HepG2 (cell line): Measurements from ENCODE around the gene SIGLEC10. TPM values are rescaled to one million over a fixed set of nuclear protein-coding genes. Genes with fewer than 3 reads are reported as not detected.

Experiments used
- ATF1 ChIP-seq: IDR thresholded peaks from 2 replicates; pipeline ENCODE4 v1.6.1; 2016; ENCODE audit warnings: mild to moderate bottlenecking, control low read depth
- GATAD1 ChIP-seq: IDR thresholded peaks from 2 replicates; pipeline ENCODE4 v1.6.1; 2016; ENCODE audit warnings: missing genetic modification reagents, missing compliant biosample characterization
- PPARG ChIP-seq: conservative IDR thresholded peaks from 2 replicates; pipeline ENCODE4 v1.6.1; 2016; ENCODE audit warnings: missing biosample characterization, missing genetic modification reagents
- TRIM24 ChIP-seq: sonication (generic); formaldehyde crosslinking; IDR thresholded peaks from 2 replicates; pipeline ENCODE4 v1.8.0; 2022; ENCODE audit warnings: mild to moderate bottlenecking, missing genetic modification reagents
- ZNF329 ChIP-seq: sonication (generic); formaldehyde crosslinking; IDR thresholded peaks from 2 replicates; pipeline ENCODE4 v1.9.0; 2021; ENCODE audit warnings: low read depth, mild to moderate bottlenecking, missing genetic modification reagents
- ZNF432 ChIP-seq: sonication (generic); formaldehyde crosslinking; IDR thresholded peaks from 2 replicates; pipeline ENCODE4 v1.5.0; 2020; ENCODE audit warnings: missing genetic modification reagents, mild to moderate bottlenecking, borderline replicate concordance
- ZNF543 ChIP-seq: sonication (generic); formaldehyde crosslinking; IDR thresholded peaks from 2 replicates; pipeline ENCODE4 v1.4.0; 2020; ENCODE audit warnings: mild to moderate bottlenecking, missing genetic modification reagents
- ZNF557 ChIP-seq: sonication (generic); formaldehyde crosslinking; IDR thresholded peaks from 2 replicates; pipeline ENCODE4 v1.4.0; 2020; ENCODE audit warnings: missing genetic modification reagents
- ZNF746 ChIP-seq: sonication (generic); formaldehyde crosslinking; IDR thresholded peaks from 2 replicates; pipeline ENCODE4 v1.8.0; 2022; ENCODE audit warnings: mild to moderate bottlenecking, missing genetic modification reagents
- polyA plus RNA-seq, 8 experiments: library from polyadenylated mRNA; depleted of rRNA in 3 of 8; stranded (reverse) in 7 of 8; unstranded in 1 of 8; fragments of >200 nt; fragmentation: Illumina TruSeq in 4 of 8; extraction: Trizol in 4 of 8; gene quantifications; 2 replicates each; pipeline versions ENCODE4 v1.2.1 to v1.2.3, GENCODE V29; 2011 to 2016; ENCODE audit warnings: low read depth in 4 of 8, missing spikeins in 1 of 8, mixed read lengths in 1 of 8; ENCODE audit not compliant: insufficient read depth in 1 of 8
- total RNA-seq, 5 experiments: library from RNA; depleted of rRNA; stranded (reverse); fragments of >200 nt; fragmentation: Illumina TruSeq; extraction: Trizol; gene quantifications; 2 replicates each; pipeline ENCODE4 v1.2.3, GENCODE V29; 2016; ENCODE audit warnings: low read depth in 1 of 5
- TF ChIP-seq, protein P1 (sequence below), 2 experiments: IDR thresholded peaks; 2 replicates each; pipeline ENCODE4 v1.6.1; 2011 to 2012; ENCODE audit warnings: low read length in 2 of 2, borderline replicate concordance in 1 of 2, low read depth in 1 of 2, mild to moderate bottlenecking in 1 of 2, moderate library complexity in 1 of 2
- TF ChIP-seq, protein P2 (sequence below): sonication (generic); formaldehyde crosslinking; IDR thresholded peaks from 2 replicates; pipeline ENCODE4 v1.4.0; 2020; ENCODE audit warnings: low read depth, mild to moderate bottlenecking, missing genetic modification reagents
- TF ChIP-seq, protein P3 (sequence below), 2 experiments: fragments of 450-650 bp in 1 of 2; sonication (generic) in 1 of 2; formaldehyde crosslinking in 1 of 2; IDR thresholded peaks; 2 replicates each; pipeline versions ENCODE4 v1.6.1 to v1.8.0; 2016 to 2022; ENCODE audit warnings: antibody characterized with exemption in 1 of 2, mild to moderate bottlenecking in 1 of 2, missing genetic modification reagents in 1 of 2

Gene SIGLEC10
- total and polyA plus RNA-seq, 2 of the 13 experiments (the other 11 are each of a cell fraction or from before 2014, with no cell fraction given) = not detected

DNA sequence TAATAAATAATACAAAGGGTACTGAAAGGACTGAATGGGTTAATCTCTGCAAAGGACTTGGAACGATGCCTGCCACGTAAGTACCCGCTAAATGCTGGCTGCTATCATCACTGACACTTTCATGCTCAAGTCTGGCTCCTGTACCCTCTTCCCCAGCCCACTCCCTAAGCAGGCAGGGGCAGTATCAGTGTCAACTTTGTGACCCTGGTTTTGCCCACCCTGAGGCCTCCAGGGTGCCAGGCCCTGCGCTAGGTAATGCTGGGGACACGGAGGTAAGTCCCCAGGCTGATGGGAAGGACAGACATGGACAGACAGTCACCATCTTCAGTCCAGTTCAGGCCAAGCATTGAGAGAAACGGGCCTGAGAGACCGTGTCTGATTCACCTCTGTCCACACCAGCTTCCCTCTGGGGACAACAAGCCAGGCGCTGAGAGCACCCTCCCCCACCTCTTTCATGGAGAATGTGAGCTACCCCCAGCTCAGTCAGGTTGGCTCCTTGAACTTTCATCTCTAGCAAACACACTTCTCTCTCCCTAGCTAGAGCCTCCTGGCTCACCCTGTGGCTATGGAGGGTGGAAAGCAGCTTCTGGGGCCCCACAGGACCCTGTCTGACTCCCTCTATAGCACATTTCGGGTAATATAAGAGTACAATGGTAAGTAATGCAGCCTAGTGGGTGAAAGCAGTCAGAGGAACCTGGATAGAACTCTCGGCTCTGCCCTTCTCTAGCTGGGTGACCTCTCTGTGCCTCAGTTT is 52.1 kb downstream of the SIGLEC10 start (continued):
- TF ChIP-seq ATF1 (CRISPR knock-in tag) (no peak), ZNF432 (CRISPR knock-in tag) (no peak; the same call in 1 of the 2 replicates), GATAD1 (peak; percentile 66), ZNF543 (CRISPR knock-in tag) (peak; percentile 56), ZNF329 (0 out of 2 replicates have a peak, but pooled peaks have one; percentile 21), ZNF557 (CRISPR knock-in tag) (no peak), PPARG (CRISPR knock-in tag) (peak; percentile 85), ZNF746 (peak; percentile 8; the same call in 1 of the 2 replicates), TRIM24 (CRISPR knock-in tag) (0 out of 2 replicates have a peak, but pooled peaks have one; percentile 35)
- TF ChIP-seq, protein P1, sequence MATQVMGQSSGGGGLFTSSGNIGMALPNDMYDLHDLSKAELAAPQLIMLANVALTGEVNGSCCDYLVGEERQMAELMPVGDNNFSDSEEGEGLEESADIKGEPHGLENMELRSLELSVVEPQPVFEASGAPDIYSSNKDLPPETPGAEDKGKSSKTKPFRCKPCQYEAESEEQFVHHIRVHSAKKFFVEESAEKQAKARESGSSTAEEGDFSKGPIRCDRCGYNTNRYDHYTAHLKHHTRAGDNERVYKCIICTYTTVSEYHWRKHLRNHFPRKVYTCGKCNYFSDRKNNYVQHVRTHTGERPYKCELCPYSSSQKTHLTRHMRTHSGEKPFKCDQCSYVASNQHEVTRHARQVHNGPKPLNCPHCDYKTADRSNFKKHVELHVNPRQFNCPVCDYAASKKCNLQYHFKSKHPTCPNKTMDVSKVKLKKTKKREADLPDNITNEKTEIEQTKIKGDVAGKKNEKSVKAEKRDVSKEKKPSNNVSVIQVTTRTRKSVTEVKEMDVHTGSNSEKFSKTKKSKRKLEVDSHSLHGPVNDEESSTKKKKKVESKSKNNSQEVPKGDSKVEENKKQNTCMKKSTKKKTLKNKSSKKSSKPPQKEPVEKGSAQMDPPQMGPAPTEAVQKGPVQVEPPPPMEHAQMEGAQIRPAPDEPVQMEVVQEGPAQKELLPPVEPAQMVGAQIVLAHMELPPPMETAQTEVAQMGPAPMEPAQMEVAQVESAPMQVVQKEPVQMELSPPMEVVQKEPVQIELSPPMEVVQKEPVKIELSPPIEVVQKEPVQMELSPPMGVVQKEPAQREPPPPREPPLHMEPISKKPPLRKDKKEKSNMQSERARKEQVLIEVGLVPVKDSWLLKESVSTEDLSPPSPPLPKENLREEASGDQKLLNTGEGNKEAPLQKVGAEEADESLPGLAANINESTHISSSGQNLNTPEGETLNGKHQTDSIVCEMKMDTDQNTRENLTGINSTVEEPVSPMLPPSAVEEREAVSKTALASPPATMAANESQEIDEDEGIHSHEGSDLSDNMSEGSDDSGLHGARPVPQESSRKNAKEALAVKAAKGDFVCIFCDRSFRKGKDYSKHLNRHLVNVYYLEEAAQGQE (IDR thresholded peaks at IDR 0.05; ENCODE audit: borderline replicate concordance in 1 of 2, low read depth in 1 of 2, low read length in 2 of 2) = peak in 1 of 2 experiments; percentile 77; a peak in 2 of 4 replicates
- TF ChIP-seq, protein P2, sequence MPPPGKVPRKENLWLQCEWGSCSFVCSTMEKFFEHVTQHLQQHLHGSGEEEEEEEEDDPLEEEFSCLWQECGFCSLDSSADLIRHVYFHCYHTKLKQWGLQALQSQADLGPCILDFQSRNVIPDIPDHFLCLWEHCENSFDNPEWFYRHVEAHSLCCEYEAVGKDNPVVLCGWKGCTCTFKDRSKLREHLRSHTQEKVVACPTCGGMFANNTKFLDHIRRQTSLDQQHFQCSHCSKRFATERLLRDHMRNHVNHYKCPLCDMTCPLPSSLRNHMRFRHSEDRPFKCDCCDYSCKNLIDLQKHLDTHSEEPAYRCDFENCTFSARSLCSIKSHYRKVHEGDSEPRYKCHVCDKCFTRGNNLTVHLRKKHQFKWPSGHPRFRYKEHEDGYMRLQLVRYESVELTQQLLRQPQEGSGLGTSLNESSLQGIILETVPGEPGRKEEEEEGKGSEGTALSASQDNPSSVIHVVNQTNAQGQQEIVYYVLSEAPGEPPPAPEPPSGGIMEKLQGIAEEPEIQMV (CRISPR knock-in tag) = peak; percentile 41; the same call in 1 of the 2 replicates
- TF ChIP-seq, protein P3, sequence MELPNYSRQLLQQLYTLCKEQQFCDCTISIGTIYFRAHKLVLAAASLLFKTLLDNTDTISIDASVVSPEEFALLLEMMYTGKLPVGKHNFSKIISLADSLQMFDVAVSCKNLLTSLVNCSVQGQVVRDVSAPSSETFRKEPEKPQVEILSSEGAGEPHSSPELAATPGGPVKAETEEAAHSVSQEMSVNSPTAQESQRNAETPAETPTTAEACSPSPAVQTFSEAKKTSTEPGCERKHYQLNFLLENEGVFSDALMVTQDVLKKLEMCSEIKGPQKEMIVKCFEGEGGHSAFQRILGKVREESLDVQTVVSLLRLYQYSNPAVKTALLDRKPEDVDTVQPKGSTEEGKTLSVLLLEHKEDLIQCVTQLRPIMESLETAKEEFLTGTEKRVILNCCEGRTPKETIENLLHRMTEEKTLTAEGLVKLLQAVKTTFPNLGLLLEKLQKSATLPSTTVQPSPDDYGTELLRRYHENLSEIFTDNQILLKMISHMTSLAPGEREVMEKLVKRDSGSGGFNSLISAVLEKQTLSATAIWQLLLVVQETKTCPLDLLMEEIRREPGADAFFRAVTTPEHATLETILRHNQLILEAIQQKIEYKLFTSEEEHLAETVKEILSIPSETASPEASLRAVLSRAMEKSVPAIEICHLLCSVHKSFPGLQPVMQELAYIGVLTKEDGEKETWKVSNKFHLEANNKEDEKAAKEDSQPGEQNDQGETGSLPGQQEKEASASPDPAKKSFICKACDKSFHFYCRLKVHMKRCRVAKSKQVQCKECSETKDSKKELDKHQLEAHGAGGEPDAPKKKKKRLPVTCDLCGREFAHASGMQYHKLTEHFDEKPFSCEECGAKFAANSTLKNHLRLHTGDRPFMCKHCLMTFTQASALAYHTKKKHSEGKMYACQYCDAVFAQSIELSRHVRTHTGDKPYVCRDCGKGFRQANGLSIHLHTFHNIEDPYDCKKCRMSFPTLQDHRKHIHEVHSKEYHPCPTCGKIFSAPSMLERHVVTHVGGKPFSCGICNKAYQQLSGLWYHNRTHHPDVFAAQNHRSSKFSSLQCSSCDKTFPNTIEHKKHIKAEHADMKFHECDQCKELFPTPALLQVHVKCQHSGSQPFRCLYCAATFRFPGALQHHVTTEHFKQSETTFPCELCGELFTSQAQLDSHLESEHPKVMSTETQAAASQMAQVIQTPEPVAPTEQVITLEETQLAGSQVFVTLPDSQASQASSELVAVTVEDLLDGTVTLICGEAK (IDR thresholded peaks at IDR 0.05) = no peak
- TF ChIP-seq, protein P3 (CRISPR knock-in tag; IDR thresholded peaks at IDR 0.05) = peak; percentile 50; the same call in 1 of the 2 replicates
